ENCODE measurements around the gene CRYBG2. TPM values are rescaled to one million over a fixed set of nuclear protein-coding genes. Genes with fewer than 3 reads are reported as not detected.
"Not testable (repeated sequence)": the region's sequence is repeated elsewhere in the genome, so short reads cannot be mapped to it uniquely, and the experiment has no call there.

Gene CRYBG2
- total RNA-seq, 2 donors from 2014 or later = 3.9 to 4.8 TPM

GRCh38 chr1:26373789-26374188 is 19.9 kb upstream of the CRYBG2 start:
- Histone ChIP-seq H3K4me3 (no peak overlapping the region), H3K4me1 (replicated peaks) (no peaks in the 10 kb centered on the region), H3K27ac (no peak overlapping the region), H3K27me3 (replicated peaks; ENCODE audit: insufficient read depth) (no peaks in the 10 kb centered on the region), H3K36me3 (no peaks in the 10 kb centered on the region), H3K9me3 (no peaks in the 10 kb centered on the region)
- intact Hi-C loops (cut with DNase I) = no loop called here
- DNase-seq (ENCODE audit: low spot score) = no peak
- 49% methylated on average over 2 of the region's 2 CpGs for WGBS
- TF ChIP-seq CTCF (IDR thresholded peaks at IDR 0.05) (no peak), POLR2A (IDR thresholded peaks at IDR 0.05) (no peak), POLR2AphosphoS5 (IDR thresholded peaks at IDR 0.05) (no peak)

GRCh38 chr1:26373281-26373680 is 19.4 kb upstream of the CRYBG2 start:
- Histone ChIP-seq H3K9me3 (no peaks in the 10 kb centered on the region), H3K27ac (no peak overlapping the region), H3K4me3 (no peak overlapping the region), H3K36me3 (no peaks in the 10 kb centered on the region), H3K4me1 (replicated peaks) (no peaks in the 10 kb centered on the region), H3K27me3 (replicated peaks; ENCODE audit: insufficient read depth) (no peaks in the 10 kb centered on the region)
- no peak for TF ChIP-seq CTCF (IDR thresholded peaks at IDR 0.05)
- TF ChIP-seq POLR2AphosphoS5 (IDR thresholded peaks at IDR 0.05) = no peak
- TF ChIP-seq POLR2A (IDR thresholded peaks at IDR 0.05) = no peak
- DNase-seq (ENCODE audit: low spot score) = no peak
- WGBS = 75% methylated on average over 4 of the region's 4 CpGs
- intact Hi-C loops (cut with DNase I) = no loop called here

GRCh38 chr1:26372611-26373010 is 18.7 kb upstream of the CRYBG2 start, which contains the start of gene ZNF683:
ZNF683 (minus strand) TSS chr1:26372750; CDS start chr1:26368571, 4,179 bp downstream.
- 77% methylated on average over 3 of the region's 3 CpGs for WGBS
- H3K36me3 ChIP-seq; H3K4me3 ChIP-seq; H3K4me1 ChIP-seq (replicated peaks); H3K9me3 ChIP-seq; intact Hi-C loops (cut with DNase I); H3K27me3 ChIP-seq (replicated peaks; ENCODE audit: insufficient read depth); DNase-seq (ENCODE audit: low spot score); H3K27ac ChIP-seq: not testable (repeated sequence)

GRCh38 chr1:26372039-26372438 is 18.1 kb upstream of the CRYBG2 start:
- WGBS = 88% methylated on average over 5 of the region's 5 CpGs
- no peak overlapping the region for H3K4me3 ChIP-seq
- H3K4me1 ChIP-seq (replicated peaks) = no peaks in the 10 kb centered on the region
- no peak for DNase-seq (ENCODE audit: low spot score)
- H3K9me3 ChIP-seq = no peaks in the 10 kb centered on the region
- no peak overlapping the region for H3K27ac ChIP-seq
- no peaks in the 10 kb centered on the region for H3K27me3 ChIP-seq (replicated peaks; ENCODE audit: insufficient read depth)
- intact Hi-C loops (cut with DNase I) = no loop called here
- TF ChIP-seq POLR2A (IDR thresholded peaks at IDR 0.05) = no peak
- TF ChIP-seq CTCF (IDR thresholded peaks at IDR 0.05) = no peak
- H3K36me3 ChIP-seq = no peaks in the 10 kb centered on the region

GRCh38 chr1:26370591-26371382 is 16.9 kb upstream of the CRYBG2 start:
- Histone ChIP-seq H3K27ac (no peak overlapping the region), H3K4me1 (replicated peaks) (no peaks in the 10 kb centered on the region), H3K27me3 (replicated peaks; ENCODE audit: insufficient read depth) (no peaks in the 10 kb centered on the region), H3K9me3 (no peaks in the 10 kb centered on the region), H3K36me3 (no peaks in the 10 kb centered on the region), H3K4me3 (no peak overlapping the region)
- DNase-seq (ENCODE audit: low spot score) = no peak
- WGBS = 60% methylated on average over 6 of the region's 6 CpGs
- intact Hi-C loops (cut with DNase I) = no loop called here
- TF ChIP-seq POLR2A (IDR thresholded peaks at IDR 0.05) (no peak), CTCF (IDR thresholded peaks at IDR 0.05) (no peak), POLR2AphosphoS5 (IDR thresholded peaks at IDR 0.05) (no peak)
